ENCODE data around the gene ELF3.

DNA sequence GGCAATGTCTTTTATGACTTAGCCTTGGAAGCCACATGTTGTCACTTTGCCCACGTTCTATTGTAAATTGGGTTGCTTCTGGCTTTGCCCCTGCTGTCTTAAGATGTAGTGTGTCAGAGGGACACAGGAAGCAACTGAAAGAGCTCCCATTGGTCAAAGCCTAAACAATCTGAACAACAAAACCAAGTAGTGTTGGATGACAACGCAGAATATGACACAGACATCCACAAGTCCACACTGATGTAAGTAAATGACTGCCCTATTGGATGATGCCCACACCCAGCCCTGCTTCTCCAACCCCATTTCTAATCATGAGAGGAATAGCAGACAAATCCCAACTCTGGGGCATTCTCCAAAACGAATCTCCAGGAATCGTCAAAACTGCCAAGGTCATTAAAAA lies 50.7 kb downstream of the ELF3 start:
- TF ChIP-seq, protein P1, sequence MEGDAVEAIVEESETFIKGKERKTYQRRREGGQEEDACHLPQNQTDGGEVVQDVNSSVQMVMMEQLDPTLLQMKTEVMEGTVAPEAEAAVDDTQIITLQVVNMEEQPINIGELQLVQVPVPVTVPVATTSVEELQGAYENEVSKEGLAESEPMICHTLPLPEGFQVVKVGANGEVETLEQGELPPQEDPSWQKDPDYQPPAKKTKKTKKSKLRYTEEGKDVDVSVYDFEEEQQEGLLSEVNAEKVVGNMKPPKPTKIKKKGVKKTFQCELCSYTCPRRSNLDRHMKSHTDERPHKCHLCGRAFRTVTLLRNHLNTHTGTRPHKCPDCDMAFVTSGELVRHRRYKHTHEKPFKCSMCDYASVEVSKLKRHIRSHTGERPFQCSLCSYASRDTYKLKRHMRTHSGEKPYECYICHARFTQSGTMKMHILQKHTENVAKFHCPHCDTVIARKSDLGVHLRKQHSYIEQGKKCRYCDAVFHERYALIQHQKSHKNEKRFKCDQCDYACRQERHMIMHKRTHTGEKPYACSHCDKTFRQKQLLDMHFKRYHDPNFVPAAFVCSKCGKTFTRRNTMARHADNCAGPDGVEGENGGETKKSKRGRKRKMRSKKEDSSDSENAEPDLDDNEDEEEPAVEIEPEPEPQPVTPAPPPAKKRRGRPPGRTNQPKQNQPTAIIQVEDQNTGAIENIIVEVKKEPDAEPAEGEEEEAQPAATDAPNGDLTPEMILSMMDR (IDR thresholded peaks at IDR 0.05; ENCODE audit: poor library complexity, severe bottlenecking), result no peak
- TF ChIP-seq RAD21 (conservative IDR thresholded peaks at IDR 0.05) (no peak), EP300 (conservative IDR thresholded peaks at IDR 0.05; ENCODE audit: poor library complexity, severe bottlenecking) (no peak)

All from neural cell (in vitro differentiated cells).